ENCODE measurements around the gene NUP50.

The NUP50 gene

GRCh38 chr22:45124176-45124847 is 39.4 kb upstream of the NUP50 start:
- Histone ChIP-seq H3K4me3 (replicated peaks; ENCODE audit: insufficient read depth, low read length) (no peak overlapping the region), H3K27me3 (ENCODE audit: insufficient read depth, poor library complexity, severe bottlenecking) (no peaks in the 10 kb centered on the region), H3K27ac (replicated peaks) (no peak overlapping the region)
- no peak for DNase-seq (ENCODE audit: low read depth in 1 of 2, low spot score in 1 of 2)
- TF ChIP-seq, protein P1, sequence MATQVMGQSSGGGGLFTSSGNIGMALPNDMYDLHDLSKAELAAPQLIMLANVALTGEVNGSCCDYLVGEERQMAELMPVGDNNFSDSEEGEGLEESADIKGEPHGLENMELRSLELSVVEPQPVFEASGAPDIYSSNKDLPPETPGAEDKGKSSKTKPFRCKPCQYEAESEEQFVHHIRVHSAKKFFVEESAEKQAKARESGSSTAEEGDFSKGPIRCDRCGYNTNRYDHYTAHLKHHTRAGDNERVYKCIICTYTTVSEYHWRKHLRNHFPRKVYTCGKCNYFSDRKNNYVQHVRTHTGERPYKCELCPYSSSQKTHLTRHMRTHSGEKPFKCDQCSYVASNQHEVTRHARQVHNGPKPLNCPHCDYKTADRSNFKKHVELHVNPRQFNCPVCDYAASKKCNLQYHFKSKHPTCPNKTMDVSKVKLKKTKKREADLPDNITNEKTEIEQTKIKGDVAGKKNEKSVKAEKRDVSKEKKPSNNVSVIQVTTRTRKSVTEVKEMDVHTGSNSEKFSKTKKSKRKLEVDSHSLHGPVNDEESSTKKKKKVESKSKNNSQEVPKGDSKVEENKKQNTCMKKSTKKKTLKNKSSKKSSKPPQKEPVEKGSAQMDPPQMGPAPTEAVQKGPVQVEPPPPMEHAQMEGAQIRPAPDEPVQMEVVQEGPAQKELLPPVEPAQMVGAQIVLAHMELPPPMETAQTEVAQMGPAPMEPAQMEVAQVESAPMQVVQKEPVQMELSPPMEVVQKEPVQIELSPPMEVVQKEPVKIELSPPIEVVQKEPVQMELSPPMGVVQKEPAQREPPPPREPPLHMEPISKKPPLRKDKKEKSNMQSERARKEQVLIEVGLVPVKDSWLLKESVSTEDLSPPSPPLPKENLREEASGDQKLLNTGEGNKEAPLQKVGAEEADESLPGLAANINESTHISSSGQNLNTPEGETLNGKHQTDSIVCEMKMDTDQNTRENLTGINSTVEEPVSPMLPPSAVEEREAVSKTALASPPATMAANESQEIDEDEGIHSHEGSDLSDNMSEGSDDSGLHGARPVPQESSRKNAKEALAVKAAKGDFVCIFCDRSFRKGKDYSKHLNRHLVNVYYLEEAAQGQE (IDR thresholded peaks at IDR 0.05; ENCODE audit: insufficient replicate concordance, low read depth): no peak
- no peak for TF ChIP-seq SPI1 (IDR thresholded peaks at IDR 0.05; ENCODE audit: borderline replicate concordance, low read depth)
- TF ChIP-seq, protein P2, sequence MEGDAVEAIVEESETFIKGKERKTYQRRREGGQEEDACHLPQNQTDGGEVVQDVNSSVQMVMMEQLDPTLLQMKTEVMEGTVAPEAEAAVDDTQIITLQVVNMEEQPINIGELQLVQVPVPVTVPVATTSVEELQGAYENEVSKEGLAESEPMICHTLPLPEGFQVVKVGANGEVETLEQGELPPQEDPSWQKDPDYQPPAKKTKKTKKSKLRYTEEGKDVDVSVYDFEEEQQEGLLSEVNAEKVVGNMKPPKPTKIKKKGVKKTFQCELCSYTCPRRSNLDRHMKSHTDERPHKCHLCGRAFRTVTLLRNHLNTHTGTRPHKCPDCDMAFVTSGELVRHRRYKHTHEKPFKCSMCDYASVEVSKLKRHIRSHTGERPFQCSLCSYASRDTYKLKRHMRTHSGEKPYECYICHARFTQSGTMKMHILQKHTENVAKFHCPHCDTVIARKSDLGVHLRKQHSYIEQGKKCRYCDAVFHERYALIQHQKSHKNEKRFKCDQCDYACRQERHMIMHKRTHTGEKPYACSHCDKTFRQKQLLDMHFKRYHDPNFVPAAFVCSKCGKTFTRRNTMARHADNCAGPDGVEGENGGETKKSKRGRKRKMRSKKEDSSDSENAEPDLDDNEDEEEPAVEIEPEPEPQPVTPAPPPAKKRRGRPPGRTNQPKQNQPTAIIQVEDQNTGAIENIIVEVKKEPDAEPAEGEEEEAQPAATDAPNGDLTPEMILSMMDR (IDR thresholded peaks at IDR 0.05; ENCODE audit: insufficient read depth, low read length): no peak
- TF ChIP-seq GABPA (IDR thresholded peaks at IDR 0.05; ENCODE audit: low read depth): no peak
- TF ChIP-seq POLR2AphosphoS5 (IDR thresholded peaks at IDR 0.05; ENCODE audit: low read depth): no peak

GRCh38 chr22:45125188-45125587 is 38.5 kb upstream of the NUP50 start:
- Histone ChIP-seq H3K27me3 (ENCODE audit: insufficient read depth, poor library complexity, severe bottlenecking) (no peaks in the 10 kb centered on the region), H3K4me3 (replicated peaks; ENCODE audit: insufficient read depth, low read length) (no peak overlapping the region), H3K27ac (replicated peaks) (no peak overlapping the region)
- DNase-seq (ENCODE audit: low read depth in 1 of 2, low spot score in 1 of 2): no peak
- TF ChIP-seq SPI1 (IDR thresholded peaks at IDR 0.05; ENCODE audit: borderline replicate concordance, low read depth) (no peak), POLR2AphosphoS5 (IDR thresholded peaks at IDR 0.05; ENCODE audit: low read depth) (no peak), GABPA (IDR thresholded peaks at IDR 0.05; ENCODE audit: low read depth) (no peak)
- TF ChIP-seq, protein P2 (IDR thresholded peaks at IDR 0.05; ENCODE audit: insufficient read depth, low read length): no peak
- TF ChIP-seq, protein P1 (IDR thresholded peaks at IDR 0.05; ENCODE audit: insufficient replicate concordance, low read depth): no peak

- no peaks in the 10 kb centered on the region for H3K27me3 ChIP-seq (ENCODE audit: insufficient read depth, poor library complexity, severe bottlenecking)
- H3K27ac ChIP-seq (replicated peaks): no peak overlapping the region
- DNase-seq (ENCODE audit: low read depth in 1 of 2, low spot score in 1 of 2): no peak
- TF ChIP-seq POLR2AphosphoS5 (IDR thresholded peaks at IDR 0.05; ENCODE audit: low read depth): no peak
- TF ChIP-seq, protein P2 (IDR thresholded peaks at IDR 0.05; ENCODE audit: insufficient read depth, low read length): no peak
- TF ChIP-seq SPI1 (IDR thresholded peaks at IDR 0.05; ENCODE audit: borderline replicate concordance, low read depth): no peak
- no peak for TF ChIP-seq GABPA (IDR thresholded peaks at IDR 0.05; ENCODE audit: low read depth)
- TF ChIP-seq, protein P1 (IDR thresholded peaks at IDR 0.05; ENCODE audit: insufficient replicate concordance, low read depth): no peak
- H3K4me3 ChIP-seq (replicated peaks; ENCODE audit: insufficient read depth, low read length): no peak overlapping the region
Observed at GRCh38 chr22:45127866-45128265, 35.9 kb upstream of the NUP50 start.

Data from HL-60 (cell line).